ENCODE measurements around the gene GPC3.

GRCh38 chrX:133937022-133937421, 48.4 kb downstream of the GPC3 start:
- no peak for TF ChIP-seq CTCF (IDR thresholded peaks at IDR 0.05)
- TF ChIP-seq JUN (IDR thresholded peaks at IDR 0.05) = no peak
- no peak for TF ChIP-seq SMC3 (IDR thresholded peaks at IDR 0.05)
- TF ChIP-seq POLR2A (IDR thresholded peaks at IDR 0.05; ENCODE audit: low read length) = no peak
- TF ChIP-seq TP53 (CRISPR knock-in tag; IDR thresholded peaks at IDR 0.05) = no peak
